GM21786 (cell line): ENCODE data around the gene YIPF2.
"Not testable (repeated sequence)": the region's sequence is repeated elsewhere in the genome, so short reads cannot be mapped to it uniquely, and the experiment has no call there.

Experiments used
- ATAC-seq: cut with Tn5 transposase; IDR thresholded peaks from one replicate; pipeline ENCODE4 v1.9.1; 2021; ENCODE audit not compliant: unreplicated experiment

The YIPF2 gene

GRCh38 chr19:10941649-10942048, 13.2 kb upstream of the YIPF2 start:
- ATAC-seq = not testable (repeated sequence)

GRCh38 chr19:10936661-10937084, 8.2 kb upstream of the YIPF2 start:
- no peak for ATAC-seq

- no peak for ATAC-seq
Measured at GRCh38 chr19:10935371-10936059, 7.1 kb upstream of the YIPF2 start.

GRCh38 chr19:10929402-10929794, 959 bp upstream of the YIPF2 start:
- ATAC-seq = no peak

GRCh38 chr19:10927730-10928562, 493 bp downstream of the YIPF2 start:
- ATAC-seq = no peak

- ATAC-seq = no peak
Measured at GRCh38 chr19:10924597-10924996, 3.8 kb downstream of the YIPF2 start.

GRCh38 chr19:10923260-10924112, 5.0 kb downstream of the YIPF2 start:
- no peak for ATAC-seq

GRCh38 chr19:10922638-10923014, 5.8 kb downstream of the YIPF2 start:
- ATAC-seq = no peak

- no peak for ATAC-seq
Measured at GRCh38 chr19:10921910-10922637, 6.4 kb downstream of the YIPF2 start.

- no peak for ATAC-seq
Measured at GRCh38 chr19:10921199-10921909, 7.1 kb downstream of the YIPF2 start.

GRCh38 chr19:10920781-10921180, 7.7 kb downstream of the YIPF2 start:
- no peak for ATAC-seq

- ATAC-seq = no peak
Measured at GRCh38 chr19:10920288-10920655, 8.2 kb downstream of the YIPF2 start.

- no peak for ATAC-seq
Measured at GRCh38 chr19:10919352-10920287, 8.8 kb downstream of the YIPF2 start.

- no peak for ATAC-seq
Measured at GRCh38 chr19:10918359-10918758, 10.1 kb downstream of the YIPF2 start.

- ATAC-seq = no peak
Measured at GRCh38 chr19:10916602-10917001, 11.8 kb downstream of the YIPF2 start.

GRCh38 chr19:10915130-10916091, 13.0 kb downstream of the YIPF2 start:
- ATAC-seq = no peak

- ATAC-seq = no peak
Measured at GRCh38 chr19:10913716-10914340, 14.6 kb downstream of the YIPF2 start.

- no peak for ATAC-seq
Measured at GRCh38 chr19:10912619-10913018, 15.8 kb downstream of the YIPF2 start.
